GM12878 (cell line): Measurements from ENCODE around the gene DNAJC4. TPM values are rescaled to one million over a fixed set of nuclear protein-coding genes. Genes with fewer than 3 reads are reported as not detected.

Experiments
- CBFB ChIP-seq: IDR thresholded peaks from 2 replicates; pipeline ENCODE4 v1.6.1; 2016; ENCODE audit warnings: antibody characterized with exemption, low read depth
- CBX5 ChIP-seq: sonication (generic); IDR thresholded peaks from 2 replicates; pipeline ENCODE4 v1.6.1; 2016; ENCODE audit warnings: low read depth, moderate library complexity, mild to moderate bottlenecking, inconsistent platforms
- CTCF ChIP-seq, 3 experiments: IDR thresholded peaks in 2 of 3; conservative IDR thresholded peaks in 1 of 3; 2 replicates each; pipeline ENCODE4 v1.5.1; 2011; ENCODE audit warnings: low read depth in 3 of 3, low read length in 3 of 3, mild to moderate bottlenecking in 3 of 3, control low read depth in 2 of 3, moderate library complexity in 2 of 3, inconsistent platforms in 1 of 3, mixed read lengths in 1 of 3; ENCODE audit not compliant: control insufficient read depth in 2 of 3, insufficient read depth in 1 of 3; ENCODE audit errors: extremely low read depth in 1 of 3
- EGR1 ChIP-seq, 2 experiments: IDR thresholded peaks; 1 replicate in 1 of 2; 2 replicates in 1 of 2; pipeline ENCODE4 v1.6.1; 2011 to 2012; ENCODE audit warnings: low read depth in 2 of 2, low read length in 2 of 2, borderline replicate concordance in 1 of 2, mild to moderate bottlenecking in 1 of 2, moderate library complexity in 1 of 2
- HDAC6 ChIP-seq: fragments of 200-600 bp; sonication (generic); IDR thresholded peaks from one replicate; pipeline ENCODE4 v1.8.0; 2017; ENCODE audit warnings: antibody characterized with exemption; ENCODE audit not compliant: unreplicated experiment
- KDM1A ChIP-seq: fragments of 200-600 bp; sonication (generic); IDR thresholded peaks from 2 replicates; pipeline ENCODE4 v1.6.1; 2016; ENCODE audit warnings: borderline replicate concordance
- KLF5 ChIP-seq: fragments of 450-650 bp; IDR thresholded peaks from 2 replicates; pipeline ENCODE4 v1.6.1; 2014; ENCODE audit warnings: mild to moderate bottlenecking; ENCODE audit not compliant: partially characterized antibody
- NR2F1 ChIP-seq: fragments of 450-650 bp; conservative IDR thresholded peaks from 2 replicates; pipeline ENCODE4 v1.6.1; 2017; ENCODE audit warnings: mild to moderate bottlenecking
- PBX3 ChIP-seq: IDR thresholded peaks from 2 replicates; pipeline ENCODE4 v1.6.1; 2011; ENCODE audit warnings: mild to moderate bottlenecking, low read depth, low read length, moderate library complexity; ENCODE audit not compliant: insufficient replicate concordance
- POU2F2 ChIP-seq: IDR thresholded peaks from 3 replicates; pipeline ENCODE4 v1.6.1; 2011; ENCODE audit warnings: low read depth, mild to moderate bottlenecking, low read length, borderline replicate concordance
- PRDM15 ChIP-seq: fragments of 450-650 bp; formaldehyde crosslinking; IDR thresholded peaks from 2 replicates; pipeline ENCODE4 v1.4.0; 2020; ENCODE audit warnings: mild to moderate bottlenecking, moderate library complexity
- SIN3A ChIP-seq: IDR thresholded peaks from 2 replicates; pipeline ENCODE4 v1.6.1; 2012; ENCODE audit warnings: low read depth, low read length, improper control_type of control experiment
- SIX5 ChIP-seq: IDR thresholded peaks from 2 replicates; pipeline ENCODE4 v1.6.1; 2011; ENCODE audit warnings: mild to moderate bottlenecking, low read depth, low read length, moderate library complexity; ENCODE audit not compliant: severe bottlenecking
- TBL1XR1 ChIP-seq: IDR thresholded peaks from 2 replicates; pipeline ENCODE4 v1.6.1; 2012; ENCODE audit warnings: low read depth, low read length, improper control_type of control experiment
- TCF3 ChIP-seq: IDR thresholded peaks from 2 replicates; pipeline ENCODE4 v1.6.1; 2012; ENCODE audit warnings: low read depth, mild to moderate bottlenecking, low read length, borderline replicate concordance; ENCODE audit not compliant: insufficient read depth
- ZBTB40 ChIP-seq: fragments of 450-650 bp; IDR thresholded peaks from 2 replicates; pipeline ENCODE4 v1.6.1; 2016; ENCODE audit warnings: mild to moderate bottlenecking, moderate library complexity, borderline replicate concordance
- ZSCAN29 ChIP-seq: fragments of 450-650 bp; IDR thresholded peaks from 2 replicates; pipeline ENCODE4 v1.6.1; 2017; ENCODE audit warnings: mild to moderate bottlenecking, moderate library complexity
- polyA plus RNA-seq, 11 experiments: library from polyadenylated mRNA; depleted of rRNA in 4 of 11; unstranded in 6 of 11; stranded (reverse) in 5 of 11; fragments of >200 nt; fragmentation: Nextera tagmentation in 4 of 11; fragmentation: Illumina TruSeq in 1 of 11; extraction: Ambion mirVana in 4 of 11; extraction: Trizol in 1 of 11; gene quantifications; 1 replicate in 1 of 11; 2 replicates in 10 of 11; pipeline versions ENCODE4 v1.2.1 to v1.2.3, GENCODE V29; 2011 to 2016; ENCODE audit warnings: inconsistent platforms in 2 of 11, missing spikeins in 2 of 11, low read depth in 1 of 11
- total RNA-seq, 4 experiments: library from RNA; depleted of rRNA in 3 of 4; stranded (reverse); fragments of >200 nt in 3 of 4; fragmentation: Illumina TruSeq in 1 of 4; extraction: Trizol in 1 of 4; gene quantifications; 2 replicates each; pipeline versions ENCODE4 v1.2.1 to v1.2.3, GENCODE V29; 2013 to 2021

The DNAJC4 gene
- total and polyA plus RNA-seq, 10 of the 15 experiments (the other 5 are each of a cell fraction or from before 2014, with no cell fraction given): 3.7 to 64.9 (median 30.1) TPM

- TF ChIP-seq CTCF (IDR thresholded peaks at IDR 0.05 in 2 of 3, conservative IDR thresholded peaks at IDR 0.05 in 1 of 3; ENCODE audit: control insufficient read depth in 2 of 3, extremely low read depth in 1 of 3, insufficient read depth in 1 of 3, low read depth in 3 of 3, low read length in 3 of 3) (no peak), KDM1A (no peak), SIN3A (no peak), POU2F2 (0 out of 3 replicates have a peak, but pooled peaks have one; percentile 69), KLF5 (no peak), ZSCAN29 (no peak), EGR1 (IDR thresholded peaks at IDR 0.05; ENCODE audit: borderline replicate concordance in 1 of 2, low read depth in 2 of 2, low read length in 2 of 2) (peak in 1 of 2 experiments; percentile 57; a peak in 1 of 3 replicates), PRDM15 (no peak), ZBTB40 (no peak), PBX3 (no peak), HDAC6 (no peak), TCF3 (0 out of 2 replicates have a peak, but pooled peaks have one; percentile 26), SIX5 (no peak), TBL1XR1 (no peak), CBFB (peak; percentile 46), CBX5 (no peak), NR2F1 (peak; percentile 18)
Observed at GRCh38 chr11:64239662-64240434, 9.5 kb downstream of the DNAJC4 start (continued).
